Measurements from ENCODE around the gene GJB3. TPM values are rescaled to one million over a fixed set of nuclear protein-coding genes. Genes with fewer than 3 reads are reported as not detected.

The GJB3 gene
- polyA plus RNA-seq, 3 donors = not detected

- no peak within 1 kb of the TSS for H2AFZ ChIP-seq (ENCODE audit: insufficient read depth, low read depth, low read length, poor library complexity, severe bottlenecking)
- Mint-ChIP-seq H3K4me3 (no peak within 1 kb of the TSS), H3K9me3 (no peaks in the 10 kb centered on the region), H3K27me3 (ENCODE audit: low read depth in 3 of 3) (peaks cover under 1 to 9% (median 5%) of the 10 kb centered on the region in 3 donors), H3K27ac (no peak within 1 kb of the TSS), H3K36me3 (no peaks in the 10 kb centered on the region), H3K4me1 (no peaks in the 10 kb centered on the region)
- no peaks in the 10 kb centered on the region for H3K4me1 ChIP-seq (ENCODE audit: control insufficient read depth in 1 of 2, insufficient read depth in 2 of 2, low read length in 2 of 2)
- no peak within 1 kb of the TSS for H3K9ac ChIP-seq (ENCODE audit: insufficient read depth, low read length, poor library complexity, severe bottlenecking)
- H3K27ac ChIP-seq (ENCODE audit: low read depth in 1 of 2, low read length in 2 of 2) = no peak within 1 kb of the TSS
- WGBS (ENCODE audit: insufficient coverage) = 98% methylated on average over 7 of the region's 13 CpGs
- H3K9me3 ChIP-seq (replicated peaks in 1 of 2; ENCODE audit: control insufficient read depth in 1 of 2, insufficient read depth in 1 of 2, low read length in 2 of 2) = no peaks in the 10 kb centered on the region
- no peaks in the 10 kb centered on the region for H4K20me1 ChIP-seq (ENCODE audit: insufficient read depth, low read length)
- H3K27me3 ChIP-seq (ENCODE audit: control insufficient read depth in 2 of 2, insufficient read depth in 2 of 2, low read length in 2 of 2) = no peaks in the 10 kb centered on the region
- H3K79me2 ChIP-seq (ENCODE audit: insufficient read depth, low read length) = no peaks in the 10 kb centered on the region
- no peak within 1 kb of the TSS for H3K4me3 ChIP-seq (replicated peaks in 1 of 3; ENCODE audit: low read depth in 2 of 3, low read length in 3 of 3)
- H3K4me2 ChIP-seq (replicated peaks; ENCODE audit: extremely low read depth, low read length, poor library complexity, severe bottlenecking) = no peak within 1 kb of the TSS
- no peak for DNase-seq
- H3K36me3 ChIP-seq (replicated peaks in 1 of 2; ENCODE audit: control insufficient read depth in 1 of 2, insufficient read depth in 2 of 2, low read length in 2 of 2) = no peaks in the 10 kb centered on the region
- TF ChIP-seq, protein P1, sequence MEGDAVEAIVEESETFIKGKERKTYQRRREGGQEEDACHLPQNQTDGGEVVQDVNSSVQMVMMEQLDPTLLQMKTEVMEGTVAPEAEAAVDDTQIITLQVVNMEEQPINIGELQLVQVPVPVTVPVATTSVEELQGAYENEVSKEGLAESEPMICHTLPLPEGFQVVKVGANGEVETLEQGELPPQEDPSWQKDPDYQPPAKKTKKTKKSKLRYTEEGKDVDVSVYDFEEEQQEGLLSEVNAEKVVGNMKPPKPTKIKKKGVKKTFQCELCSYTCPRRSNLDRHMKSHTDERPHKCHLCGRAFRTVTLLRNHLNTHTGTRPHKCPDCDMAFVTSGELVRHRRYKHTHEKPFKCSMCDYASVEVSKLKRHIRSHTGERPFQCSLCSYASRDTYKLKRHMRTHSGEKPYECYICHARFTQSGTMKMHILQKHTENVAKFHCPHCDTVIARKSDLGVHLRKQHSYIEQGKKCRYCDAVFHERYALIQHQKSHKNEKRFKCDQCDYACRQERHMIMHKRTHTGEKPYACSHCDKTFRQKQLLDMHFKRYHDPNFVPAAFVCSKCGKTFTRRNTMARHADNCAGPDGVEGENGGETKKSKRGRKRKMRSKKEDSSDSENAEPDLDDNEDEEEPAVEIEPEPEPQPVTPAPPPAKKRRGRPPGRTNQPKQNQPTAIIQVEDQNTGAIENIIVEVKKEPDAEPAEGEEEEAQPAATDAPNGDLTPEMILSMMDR (IDR thresholded peaks at IDR 0.05) = no peak
- intact Hi-C loops (cut with micrococcal nuclease) = no loop called here
These were observed 25.9 kb upstream of the GJB3 start, which contains the start of gene GJB5 for GRCh38 chr1:34754964-34755637. Gene GJB5, plus strand, starts transcription at chr1:34755047. Its CDS starts 2,284 bp downstream, at chr1:34757331.

DNA sequence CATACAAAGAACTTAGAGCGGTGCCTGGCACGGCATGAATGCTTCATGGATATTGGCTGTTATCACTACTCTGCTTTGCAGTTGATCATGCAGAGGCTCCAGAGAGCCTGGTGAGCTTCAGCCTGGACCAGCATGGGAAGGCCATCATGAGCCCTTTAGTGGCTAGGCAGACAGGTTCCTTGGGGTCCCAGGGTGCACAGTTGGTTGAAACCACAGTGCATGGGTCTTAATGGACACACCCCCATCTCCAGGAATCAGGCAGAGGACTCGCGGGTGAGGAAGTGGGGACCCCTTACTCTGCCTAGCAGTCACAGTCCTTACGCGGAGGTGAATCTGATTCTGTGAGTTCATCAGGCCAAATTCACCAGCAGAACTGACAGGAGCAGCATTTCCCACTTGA, 25.1 kb upstream of the GJB3 start:
- Mint-ChIP-seq H3K27me3 (ENCODE audit: low read depth in 3 of 3) (peaks cover 1 to 8% (median 5%) of the 10 kb centered on the region in 3 donors), H3K36me3 (no peaks in the 10 kb centered on the region), H3K27ac (no peak overlapping the region), H3K9me3 (no peaks in the 10 kb centered on the region), H3K4me1 (no peaks in the 10 kb centered on the region), H3K4me3 (no peak overlapping the region)
- intact Hi-C loops (cut with micrococcal nuclease) = no loop called here
- Histone ChIP-seq H2AFZ (ENCODE audit: insufficient read depth, low read depth, low read length, poor library complexity, severe bottlenecking) (no peak overlapping the region), H3K36me3 (replicated peaks in 1 of 2; ENCODE audit: control insufficient read depth in 1 of 2, insufficient read depth in 2 of 2, low read length in 2 of 2) (no peaks in the 10 kb centered on the region), H3K79me2 (ENCODE audit: insufficient read depth, low read length) (no peaks in the 10 kb centered on the region), H3K9ac (ENCODE audit: insufficient read depth, low read length, poor library complexity, severe bottlenecking) (no peak overlapping the region), H3K4me2 (replicated peaks; ENCODE audit: extremely low read depth, low read length, poor library complexity, severe bottlenecking) (no peak overlapping the region), H3K4me3 (replicated peaks in 1 of 3; ENCODE audit: low read depth in 2 of 3, low read length in 3 of 3) (no peak overlapping the region), H4K20me1 (ENCODE audit: insufficient read depth, low read length) (no peaks in the 10 kb centered on the region), H3K27me3 (ENCODE audit: control insufficient read depth in 2 of 2, insufficient read depth in 2 of 2, low read length in 2 of 2) (no peaks in the 10 kb centered on the region), H3K9me3 (replicated peaks in 1 of 2; ENCODE audit: control insufficient read depth in 1 of 2, insufficient read depth in 1 of 2, low read length in 2 of 2) (no peaks in the 10 kb centered on the region), H3K4me1 (ENCODE audit: control insufficient read depth in 1 of 2, insufficient read depth in 2 of 2, low read length in 2 of 2) (no peaks in the 10 kb centered on the region), H3K27ac (ENCODE audit: low read depth in 1 of 2, low read length in 2 of 2) (no peak overlapping the region)
- TF ChIP-seq, protein P1 (IDR thresholded peaks at IDR 0.05) = no peak
- no peak for DNase-seq
- 100% methylated on average over 2 of the region's 6 CpGs for WGBS (ENCODE audit: insufficient coverage)
